G401 (cell line): ENCODE results near the gene ODAD4. TPM values are rescaled to one million over a fixed set of nuclear protein-coding genes. Genes with fewer than 3 reads are reported as not detected.
A peak's percentile ranks its signal among the peaks of the same experiment; 100 is the strongest.

Source experiments
- DNase-seq: peaks from one replicate; pipeline ENCODE4 v3.0.0-alpha.2; 2015; ENCODE audit warnings: low spot score
- in situ Hi-C: cut with HindIII; loops from 2 replicates; pipeline ENCODE4 v1.10.0; 2016; ENCODE audit warnings: low sequenced_read_pairs, mixed read lengths
- total RNA-seq: library from RNA; depleted of rRNA; stranded (reverse); fragments of >200 nt; shearing (Covaris generic); gene quantifications from 2 replicates; pipeline ENCODE4 v1.2.3, GENCODE V29; 2014; rRNA removed

The ODAD4 gene, protein sequence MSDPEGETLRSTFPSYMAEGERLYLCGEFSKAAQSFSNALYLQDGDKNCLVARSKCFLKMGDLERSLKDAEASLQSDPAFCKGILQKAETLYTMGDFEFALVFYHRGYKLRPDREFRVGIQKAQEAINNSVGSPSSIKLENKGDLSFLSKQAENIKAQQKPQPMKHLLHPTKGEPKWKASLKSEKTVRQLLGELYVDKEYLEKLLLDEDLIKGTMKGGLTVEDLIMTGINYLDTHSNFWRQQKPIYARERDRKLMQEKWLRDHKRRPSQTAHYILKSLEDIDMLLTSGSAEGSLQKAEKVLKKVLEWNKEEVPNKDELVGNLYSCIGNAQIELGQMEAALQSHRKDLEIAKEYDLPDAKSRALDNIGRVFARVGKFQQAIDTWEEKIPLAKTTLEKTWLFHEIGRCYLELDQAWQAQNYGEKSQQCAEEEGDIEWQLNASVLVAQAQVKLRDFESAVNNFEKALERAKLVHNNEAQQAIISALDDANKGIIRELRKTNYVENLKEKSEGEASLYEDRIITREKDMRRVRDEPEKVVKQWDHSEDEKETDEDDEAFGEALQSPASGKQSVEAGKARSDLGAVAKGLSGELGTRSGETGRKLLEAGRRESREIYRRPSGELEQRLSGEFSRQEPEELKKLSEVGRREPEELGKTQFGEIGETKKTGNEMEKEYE
- total RNA-seq, result 1.7 TPM in 1 of 2 replicates, not detected in the other

DNA sequence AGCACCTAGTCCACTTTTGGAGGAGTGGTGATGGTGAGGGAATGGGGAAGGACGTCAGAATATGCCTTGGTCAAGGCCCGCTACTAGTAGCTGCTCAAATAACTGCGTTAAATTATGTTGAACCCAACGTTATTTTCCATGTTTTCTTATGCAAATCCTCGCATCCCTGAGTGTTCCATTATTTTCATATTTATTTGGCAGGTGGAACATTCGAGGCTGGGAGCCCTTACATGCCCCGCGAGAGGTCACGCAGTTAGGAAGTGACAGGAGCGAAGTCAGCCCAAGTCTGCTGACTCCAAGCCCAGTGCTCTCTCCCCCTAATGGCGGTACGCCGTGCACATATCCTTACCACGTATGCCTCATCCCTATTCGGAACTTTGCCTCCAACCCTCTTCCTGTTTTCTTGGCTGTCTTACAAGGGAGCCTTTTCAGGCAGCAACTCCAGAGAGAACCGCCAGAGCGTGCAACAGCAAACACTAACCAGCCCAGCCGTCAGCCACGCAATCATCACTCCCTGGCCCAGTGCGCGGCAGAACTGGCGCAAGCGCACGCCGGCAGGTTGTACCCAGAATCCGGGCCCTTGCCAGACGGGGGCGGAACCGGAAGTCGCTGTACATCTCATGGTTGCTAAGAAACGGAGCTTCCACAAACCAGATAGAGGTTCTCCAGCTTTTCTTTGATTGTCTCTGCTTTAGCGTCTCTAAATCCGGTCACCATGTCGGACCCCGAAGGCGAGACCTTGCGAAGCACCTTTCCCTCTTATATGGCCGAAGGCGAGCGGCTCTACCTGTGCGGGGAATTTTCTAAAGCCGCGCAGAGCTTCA is at the start of gene ODAD4:
ODAD4 (plus strand) TSS at position 609 of the 824 bp plus-strand sequence; CDS start at position 716, 107 bp downstream.
- in situ Hi-C loops, result no loop called here

DNA sequence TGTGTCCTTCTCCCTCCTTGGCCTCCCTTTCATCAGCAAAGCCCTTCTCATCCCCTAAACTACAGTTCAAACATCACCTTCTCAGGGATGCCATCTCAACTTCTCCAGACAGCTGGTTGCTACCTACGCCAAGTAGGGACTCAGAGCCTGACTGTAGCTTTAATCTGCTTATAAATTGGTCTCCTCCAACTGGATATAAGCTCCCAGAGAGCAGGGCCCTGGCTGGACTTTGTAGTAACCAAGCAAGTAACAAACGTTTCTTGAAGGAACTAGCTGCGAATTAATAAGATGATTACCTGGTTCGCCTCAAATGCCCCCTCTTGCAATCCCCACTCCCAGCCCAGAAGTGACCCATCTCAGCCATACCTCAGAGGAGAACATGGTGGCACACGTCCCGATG is 47.7 kb upstream of the ODAD4 start:
- in situ Hi-C loops, result no loop called here
- no peak for DNase-seq

More for the DNA sequence above, at the start of gene ODAD4:
- peak; percentile 97 for DNase-seq

DNA sequence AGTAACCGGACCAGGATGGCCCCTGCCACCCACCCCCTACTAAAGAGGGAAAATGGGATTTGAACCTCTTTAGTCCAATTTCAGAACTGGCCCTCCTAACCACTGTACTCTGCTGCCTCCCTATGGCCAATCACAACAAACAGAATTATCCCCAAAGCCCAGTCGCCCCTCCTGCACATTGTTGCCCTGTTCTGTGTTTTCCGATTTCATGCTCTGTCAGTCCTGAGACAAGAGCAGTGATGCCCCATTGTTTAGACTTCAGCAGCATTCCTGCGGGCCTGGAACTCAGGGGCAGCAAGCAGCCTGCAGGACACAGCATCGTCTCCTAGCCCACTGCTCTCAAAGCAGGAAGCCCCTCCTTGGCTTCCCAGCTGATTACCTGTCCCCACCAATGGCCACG is 44.7 kb upstream of the ODAD4 start:
- in situ Hi-C loops, result no loop called here
- peak; percentile 17 for DNase-seq

DNA sequence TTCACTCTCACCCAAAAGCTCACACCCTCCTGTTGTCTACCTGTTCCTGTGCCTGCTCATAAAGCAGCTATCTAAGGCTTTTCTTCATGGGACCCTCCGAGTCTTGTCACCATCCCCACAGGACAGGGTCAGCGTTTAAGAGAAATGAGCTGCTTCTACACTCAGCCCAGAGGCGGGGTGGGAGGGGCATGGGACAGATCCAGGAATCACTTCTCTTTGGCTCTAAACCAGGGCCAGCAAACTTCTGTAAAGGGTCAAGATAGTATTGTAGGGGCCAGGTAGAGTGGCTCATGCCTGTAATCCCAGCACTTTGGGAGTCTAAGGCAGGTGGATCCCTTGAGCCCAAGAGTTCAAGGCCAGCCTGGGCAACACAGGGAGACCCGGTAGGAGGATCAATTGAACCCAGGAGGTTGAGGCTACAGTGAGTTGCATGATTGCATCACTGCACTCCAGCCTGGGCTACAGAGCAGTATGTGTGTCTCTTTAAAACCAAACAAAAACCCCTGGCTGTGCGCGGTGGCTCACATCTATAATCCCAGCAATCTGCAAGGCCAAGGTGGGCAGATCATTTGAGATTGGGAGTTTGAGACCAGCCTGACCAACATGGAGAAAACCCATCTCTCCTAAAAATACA is 42.0 kb upstream of the ODAD4 start:
- in situ Hi-C loops, result no loop called here
- DNase-seq, result no peak

DNA sequence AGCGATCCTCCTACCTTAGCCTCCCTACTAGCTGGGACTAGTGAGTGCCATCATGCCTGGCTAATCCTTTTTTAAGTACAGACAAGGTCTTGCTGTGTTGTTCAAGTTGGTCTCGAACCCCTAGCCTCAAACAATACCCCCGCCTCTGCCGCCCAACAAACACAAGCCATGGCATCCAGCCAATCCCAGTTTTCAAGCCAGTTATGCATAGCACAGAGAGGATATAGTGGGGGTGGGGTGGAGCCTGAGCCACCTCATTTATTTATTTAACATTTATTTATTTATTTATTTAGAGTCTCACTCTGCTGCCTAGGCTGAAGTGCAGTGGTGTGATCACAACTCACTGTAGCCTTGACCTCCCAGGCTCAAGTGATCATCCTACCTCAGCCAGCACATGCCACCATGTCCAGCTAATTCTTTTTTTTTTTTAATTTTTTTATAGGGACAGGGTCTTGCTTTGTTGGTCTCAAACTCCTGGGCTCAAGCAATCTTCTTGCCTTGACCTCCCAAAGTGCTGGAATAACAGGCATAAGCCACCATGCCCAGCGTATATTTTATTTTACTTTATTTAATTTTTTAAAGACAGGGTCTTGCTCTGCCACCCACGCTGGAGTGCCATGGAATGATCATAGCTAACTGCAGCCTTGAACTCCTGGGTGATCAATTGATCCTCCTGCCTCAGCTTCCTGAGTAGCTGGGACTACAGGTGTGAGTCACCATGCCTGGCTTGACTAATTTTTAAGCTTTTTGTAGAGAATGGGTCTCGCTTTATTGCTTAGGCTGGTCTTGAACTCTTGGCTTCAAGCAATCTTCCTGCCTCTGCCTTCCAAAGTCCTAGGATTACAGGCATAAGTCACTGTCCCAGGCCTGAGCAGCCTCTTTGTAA is 39.0 kb upstream of the ODAD4 start:
- in situ Hi-C loops, result no loop called here
- DNase-seq, result no peak

DNA sequence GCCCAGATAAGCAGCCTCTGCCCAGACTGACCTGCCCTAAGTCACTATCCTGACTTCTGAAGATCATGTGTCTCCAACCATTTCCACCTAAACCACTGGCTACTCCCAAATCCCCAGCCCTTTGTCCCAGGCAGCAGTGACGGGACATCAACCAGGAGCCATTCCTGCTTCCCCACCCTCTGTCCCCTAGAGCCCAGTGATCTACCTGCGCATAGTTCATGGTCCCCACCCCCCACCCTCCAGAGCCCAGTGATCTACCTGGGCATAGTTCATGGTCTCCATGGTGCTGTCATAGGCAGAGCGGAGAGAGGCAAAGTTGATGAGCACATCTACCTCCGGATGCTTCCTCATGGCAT is 38.4 kb upstream of the ODAD4 start:
- in situ Hi-C loops, result no loop called here
- DNase-seq, result no peak

DNA sequence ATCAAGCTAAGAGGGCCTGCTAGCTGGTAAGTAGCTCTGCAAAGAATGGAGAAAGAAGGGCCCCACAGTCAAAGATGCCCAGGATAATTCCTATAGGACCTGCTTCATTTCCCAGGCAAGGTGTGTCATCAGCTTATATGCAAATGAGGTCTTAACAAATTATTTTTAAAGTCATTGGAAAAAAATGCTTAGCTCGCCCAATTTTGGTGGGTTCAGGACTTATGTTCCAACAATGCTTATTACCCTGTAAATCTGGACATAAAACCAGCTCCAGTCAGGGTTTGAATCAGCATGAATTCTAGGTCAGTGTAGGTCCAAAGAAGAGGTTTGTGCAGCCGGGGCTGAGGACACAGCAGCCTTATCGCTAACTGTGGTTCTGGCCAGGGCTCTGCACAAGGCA is 37.0 kb upstream of the ODAD4 start:
- in situ Hi-C loops, result no loop called here

DNA sequence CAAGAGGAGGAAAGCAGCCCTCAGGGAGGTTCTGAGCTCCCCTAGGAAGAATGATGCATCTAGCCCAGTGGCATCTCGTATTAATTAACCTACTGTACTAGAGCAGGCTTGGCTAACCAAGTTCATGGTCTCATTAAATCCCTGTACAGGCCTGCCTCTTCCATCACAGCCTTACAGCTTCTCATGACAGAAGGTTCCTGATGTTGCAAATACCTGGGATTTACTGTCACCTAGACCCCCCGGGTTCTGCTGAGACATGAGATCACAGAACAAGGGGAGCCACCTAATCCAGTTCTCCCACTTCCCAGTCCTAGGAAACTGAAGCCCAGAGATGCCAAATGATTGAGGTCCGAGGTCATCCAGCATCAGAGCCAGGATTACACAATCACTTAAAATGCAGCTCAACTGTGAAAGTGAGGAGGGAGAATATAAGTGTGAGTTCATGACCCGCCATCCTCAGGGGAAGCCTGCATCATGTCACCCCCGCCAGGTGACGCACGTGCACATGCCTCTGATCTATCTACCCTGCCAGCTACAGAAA is 35.6 kb upstream of the ODAD4 start:
- in situ Hi-C loops, result no loop called here
- no peak for DNase-seq

More for the DNA sequence above, 37.0 kb upstream of the ODAD4 start:
- no peak for DNase-seq

DNA sequence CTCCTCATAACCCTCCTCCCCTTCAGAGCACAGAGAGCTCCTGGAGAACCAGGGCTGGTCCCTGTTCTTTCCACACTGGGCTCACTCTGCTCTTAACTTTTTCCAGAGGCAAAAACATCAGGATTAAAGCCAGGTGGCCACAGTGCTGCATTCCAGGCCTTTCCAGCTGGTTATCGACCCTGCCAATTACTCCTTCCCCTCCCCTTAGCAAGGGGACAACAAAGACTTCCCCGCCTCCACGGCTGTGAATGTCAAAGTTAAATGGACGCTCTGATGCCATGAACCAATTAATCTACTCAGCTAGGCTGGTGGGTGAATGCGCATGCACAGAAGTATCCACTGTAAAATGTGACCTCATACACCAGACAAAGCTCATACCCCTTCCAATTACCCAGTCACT is 34.8 kb upstream of the ODAD4 start:
- DNase-seq, result no peak
- in situ Hi-C loops, result no loop called here

DNA sequence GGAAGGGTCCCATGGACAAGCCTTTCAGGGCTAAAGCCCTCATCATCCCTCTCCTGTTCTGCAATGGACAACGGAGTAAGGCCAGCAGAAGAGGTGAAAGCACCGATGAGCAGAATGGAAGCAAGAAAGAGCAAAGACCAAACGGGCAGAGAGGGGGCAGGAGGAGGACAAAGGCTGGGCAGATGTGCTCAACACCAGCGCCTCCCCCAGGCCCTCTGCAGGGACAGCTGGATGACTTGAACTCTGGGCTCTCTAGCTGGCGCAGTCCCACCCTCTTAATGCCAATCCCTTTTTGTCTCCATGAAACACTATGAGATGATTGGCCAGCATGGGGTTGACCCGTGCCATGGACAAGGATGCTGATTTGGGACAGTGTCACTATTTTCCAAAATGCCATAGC is 33.7 kb upstream of the ODAD4 start:
- DNase-seq, result no peak
- in situ Hi-C loops, result no loop called here

DNA sequence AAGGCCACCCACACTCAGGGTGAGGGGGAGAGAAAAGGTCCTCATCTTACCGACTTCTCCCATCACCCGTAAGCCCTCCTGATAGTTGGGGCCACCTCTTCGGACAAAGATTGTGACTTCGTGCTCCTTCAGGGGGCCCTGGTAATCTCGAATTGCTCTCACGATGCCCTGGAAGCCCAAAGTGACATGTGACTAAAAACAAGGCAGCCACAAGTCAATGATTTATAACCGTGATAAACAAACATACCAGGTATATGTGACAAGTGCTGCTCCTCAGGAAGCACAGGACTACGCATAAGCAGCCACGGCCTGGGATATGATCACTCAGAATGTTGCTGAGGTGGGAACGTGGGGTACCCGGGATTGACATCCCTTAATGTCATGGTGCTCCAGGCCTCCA is 28.8 kb upstream of the ODAD4 start:
- in situ Hi-C loops, result no loop called here
- DNase-seq, result no peak

DNA sequence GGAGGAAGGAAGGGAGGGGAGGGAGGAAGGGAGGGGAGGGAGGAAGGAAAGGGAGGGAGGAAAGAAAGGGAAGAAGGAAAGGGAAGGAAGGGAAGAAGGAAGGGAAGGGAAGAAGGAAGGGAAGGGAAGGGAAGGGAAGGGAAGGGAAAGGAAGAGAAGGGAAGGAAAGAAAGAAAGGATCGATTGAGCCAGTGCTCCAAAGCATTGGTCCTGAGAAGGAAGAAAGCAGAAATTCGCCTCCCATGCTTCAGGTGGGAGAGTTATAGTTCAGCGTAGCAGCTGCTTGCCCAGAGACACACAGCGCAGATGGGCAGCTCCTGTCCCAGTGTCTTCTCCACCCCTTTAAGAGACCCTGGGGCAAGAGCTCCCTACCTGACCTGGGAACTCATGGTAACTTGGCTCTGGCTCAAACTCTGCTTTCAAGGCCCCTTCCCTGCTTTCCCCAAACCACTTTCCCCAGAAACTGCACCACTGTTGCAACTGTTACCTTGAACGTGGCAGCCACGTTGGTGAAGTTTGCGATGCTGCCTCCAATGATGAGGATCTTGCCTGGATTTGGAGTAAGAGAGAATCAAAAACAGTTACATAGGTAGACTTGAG is 26.1 kb upstream of the ODAD4 start:
- no peak for DNase-seq
- in situ Hi-C loops, result no loop called here

DNA sequence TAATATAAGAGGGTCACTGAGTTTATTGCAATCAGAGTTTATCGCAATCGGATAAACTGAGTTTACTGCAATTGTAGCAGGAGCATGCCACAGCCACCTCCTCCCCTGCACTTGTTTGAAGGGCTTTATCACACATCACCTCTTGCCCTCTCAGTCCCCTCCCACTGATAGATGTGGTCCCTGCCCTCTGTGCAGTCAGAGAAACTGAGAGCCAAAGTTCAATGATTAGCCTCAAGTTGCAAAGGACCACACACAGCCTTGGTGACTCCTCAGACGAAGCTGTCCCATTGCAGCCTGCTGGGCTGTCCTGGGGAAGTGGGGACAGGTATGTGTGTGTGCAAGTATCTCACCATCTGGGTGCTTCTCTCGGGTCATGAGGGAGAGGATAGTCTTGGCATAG is 25.2 kb upstream of the ODAD4 start:
- in situ Hi-C loops, result no loop called here
- DNase-seq, result no peak

DNA sequence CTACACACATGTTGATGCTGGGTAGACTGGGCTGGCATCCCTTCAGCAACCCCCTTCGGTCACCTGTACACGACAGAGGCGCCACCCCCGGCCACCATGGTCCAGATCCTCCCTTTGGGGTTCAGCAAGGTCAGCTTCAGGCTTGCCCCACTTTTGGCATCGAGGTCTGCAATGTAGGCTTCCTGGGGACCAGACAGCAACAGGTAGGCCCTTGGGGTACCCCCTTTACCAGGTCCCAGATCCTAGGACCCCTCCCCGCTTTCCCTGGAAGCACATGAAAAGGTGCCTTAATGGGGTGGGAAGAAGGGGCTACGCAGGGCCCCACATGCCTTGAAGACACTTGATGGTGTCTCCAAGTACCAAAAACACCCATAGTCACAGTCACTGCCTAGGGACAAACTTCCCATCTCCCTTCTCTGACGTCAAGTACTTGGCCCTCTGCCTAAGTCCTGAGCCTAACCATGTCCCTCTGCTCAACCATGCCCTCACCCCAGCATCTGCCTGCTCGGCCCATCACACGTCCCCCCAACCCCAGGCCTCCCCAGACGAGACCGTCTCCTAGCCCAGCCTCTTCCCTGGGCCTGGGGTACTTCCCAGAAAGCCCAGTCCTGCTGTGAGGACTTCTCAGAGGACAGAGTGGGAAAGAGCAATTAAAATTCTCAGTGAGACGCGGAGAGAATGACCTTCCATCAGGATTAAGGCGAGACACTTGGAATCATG is 23.8 kb upstream of the ODAD4 start:
- DNase-seq, result no peak
- in situ Hi-C loops, result no loop called here

DNA sequence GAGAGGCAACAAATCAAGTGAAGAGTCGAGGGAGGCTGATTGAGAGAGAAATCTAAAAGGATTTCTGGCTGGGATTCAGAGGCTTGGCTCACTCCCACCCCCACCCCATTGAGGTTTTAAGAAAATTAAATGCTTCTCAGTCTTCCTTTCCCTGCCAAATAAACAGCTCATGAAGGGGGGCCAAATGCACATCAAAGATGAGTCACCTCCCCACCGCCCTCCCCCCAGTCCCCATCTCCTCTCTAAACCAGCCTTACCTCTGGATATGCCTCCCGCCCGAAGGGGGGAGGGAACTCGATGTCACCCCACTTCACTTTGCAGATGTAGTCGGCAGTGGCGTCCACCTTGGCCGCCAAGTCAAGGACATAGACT is 23.2 kb upstream of the ODAD4 start:
- no peak for DNase-seq
- in situ Hi-C loops, result no loop called here

DNA sequence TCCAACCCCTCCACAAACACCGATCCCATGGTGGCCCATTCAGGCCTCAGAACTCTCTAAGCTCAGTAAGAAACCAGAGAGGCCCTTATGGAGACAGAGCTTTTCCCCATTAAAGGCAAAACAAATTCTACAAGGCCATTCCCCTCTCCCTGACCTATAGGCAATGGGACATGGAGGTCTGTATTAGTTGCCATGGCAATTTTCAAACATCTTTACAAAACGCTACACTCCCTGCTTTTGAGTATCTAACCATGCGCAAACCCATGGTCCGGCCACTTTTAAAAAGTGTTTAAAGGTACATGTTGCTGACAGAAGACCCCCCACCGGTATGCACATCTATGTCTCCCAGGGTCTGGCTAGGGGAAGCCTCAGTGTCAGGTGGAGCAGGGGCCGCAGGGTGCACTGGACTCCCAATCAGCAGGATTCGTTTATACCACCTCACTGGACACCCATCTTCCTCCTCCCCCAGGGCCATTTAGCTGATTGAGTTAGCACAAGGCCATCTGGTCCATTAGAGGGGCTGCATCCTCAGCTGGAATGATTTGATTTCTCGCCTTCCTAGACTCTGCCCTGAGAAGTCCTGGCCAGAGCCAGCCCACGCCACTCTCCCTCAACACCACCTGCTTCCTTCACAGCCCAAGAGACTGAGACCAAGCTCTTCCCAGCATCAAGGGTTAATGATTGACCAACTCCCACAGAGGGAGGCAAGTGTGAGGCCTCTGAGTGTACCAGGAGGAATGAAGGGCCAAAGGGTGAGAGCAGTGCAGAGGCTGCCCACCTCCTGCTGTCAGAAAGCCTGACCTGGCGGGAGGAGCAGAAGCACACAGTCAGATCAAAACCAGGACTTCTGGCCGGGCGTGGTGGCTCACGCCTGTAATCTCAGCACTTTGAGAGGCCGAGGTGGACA is 22.5 kb upstream of the ODAD4 start:
- no peak for DNase-seq
- in situ Hi-C loops, result no loop called here
